ENCODE measurements around the gene COPS3.

- TF ChIP-seq GATA2 (IDR thresholded peaks at IDR 0.05; ENCODE audit: low read depth, low read length) (no peak), GATA3 (IDR thresholded peaks at IDR 0.05; ENCODE audit: low read depth, low read length) (no peak)
These were observed 56.9 kb downstream of the COPS3 start for GRCh38 chr17:17224137-17224536.
